Ectodermal cell (in vitro differentiated cells): ENCODE data around the gene FAM222B.
"Not testable (repeated sequence)": the region's sequence is repeated elsewhere in the genome, so short reads cannot be mapped to it uniquely, and the experiment has no call there.

Source experiments
- H3K27ac ChIP-seq: 2 replicates; pipeline ENCODE4 v1.7.0; 2013; ENCODE audit warnings: mild to moderate bottlenecking, low read depth, low read length; ENCODE audit not compliant: insufficient read depth, poor library complexity, severe bottlenecking
- H3K27me3 ChIP-seq: 2 replicates; pipeline ENCODE4 v1.7.0; 2013; ENCODE audit warnings: mild to moderate bottlenecking, low read length; ENCODE audit not compliant: insufficient read depth, control insufficient read depth, poor library complexity, severe bottlenecking
- H3K36me3 ChIP-seq: one replicate; pipeline ENCODE4 v1.7.0; 2013; ENCODE audit warnings: low read length; ENCODE audit not compliant: control insufficient read depth, insufficient read depth
- H3K4me1 ChIP-seq: one replicate; pipeline ENCODE4 v1.7.0; 2013; ENCODE audit warnings: low read length; ENCODE audit not compliant: control insufficient read depth, insufficient read depth
- H3K4me3 ChIP-seq: 2 replicates; pipeline ENCODE4 v1.7.0; 2013; ENCODE audit warnings: low read depth, low read length, control low read depth; ENCODE audit not compliant: insufficient read depth
- H3K9me3 ChIP-seq: 2 replicates; pipeline ENCODE4 v1.7.0; 2013; ENCODE audit warnings: mild to moderate bottlenecking, low read length, moderate library complexity; ENCODE audit not compliant: control insufficient read depth
- WGBS, 2 experiments: methylation state at CpG; one replicate each; pipeline ENCODE4 v1.1.7; 2013; ENCODE audit warnings: missing lambda C conversion rate in 2 of 2; 5-methylcytosine and 5-hydroxymethylcytosine counted together

Gene FAM222B

GRCh38 chr17:28812748-28813377 lies 29.7 kb downstream of the FAM222B start:
- Histone ChIP-seq H3K9me3 (no peaks in the 10 kb centered on the region), H3K4me3 (peak overlapping the region; percentile 80), H3K4me1 (peaks cover 16% of the 10 kb centered on the region), H3K27me3 (no peaks in the 10 kb centered on the region), H3K27ac (peak overlapping the region; percentile 98), H3K36me3 (no peaks in the 10 kb centered on the region)
- WGBS, 2 experiments, result 0 to 7% methylated on average over 4 to 8 of the region's 10 CpGs

GRCh38 chr17:28812091-28812747 lies 30.4 kb downstream of the FAM222B start:
- peaks cover 21% of the 10 kb centered on the region for H3K4me1 ChIP-seq
- peak overlapping the region; percentile 80 for H3K4me3 ChIP-seq
- H3K9me3 ChIP-seq, result no peaks in the 10 kb centered on the region
- H3K27me3 ChIP-seq, result no peaks in the 10 kb centered on the region
- 0% methylated on average over 47 of the region's 47 CpGs for WGBS, 2 experiments
- no peaks in the 10 kb centered on the region for H3K36me3 ChIP-seq
- H3K27ac ChIP-seq, result peak overlapping the region; percentile 98

GRCh38 chr17:28811651-28812090 lies 30.9 kb downstream of the FAM222B start:
- WGBS, 2 experiments, result 2 to 4% methylated on average over 5 to 6 of the region's 6 CpGs
- Histone ChIP-seq H3K27ac (peak overlapping the region; percentile 11), H3K4me3 (peak overlapping the region; percentile 80)

DNA sequence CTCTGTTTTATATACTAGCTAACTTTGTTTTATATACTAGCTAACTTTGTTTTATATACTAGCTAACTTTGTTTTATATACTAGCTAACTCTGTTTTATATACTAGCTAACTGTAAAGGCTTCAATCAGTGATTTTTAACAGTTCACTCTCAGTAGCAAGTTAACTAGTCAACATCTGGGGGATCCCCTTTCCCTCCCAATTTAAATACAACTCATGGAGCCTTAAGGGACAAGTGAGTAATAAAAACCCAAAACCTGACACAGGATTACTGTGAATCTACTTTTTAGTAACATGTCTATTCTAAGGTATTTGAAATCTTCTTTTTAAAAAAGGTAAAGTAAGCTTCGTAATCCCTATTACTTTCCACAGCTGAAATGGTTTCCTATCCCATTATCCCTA lies 32.2 kb downstream of the FAM222B start:
- H3K27ac ChIP-seq, result no peak overlapping the region
- peaks cover 21% of the 10 kb centered on the region for H3K4me1 ChIP-seq
- H3K9me3 ChIP-seq, result no peaks in the 10 kb centered on the region
- 91 to 100% methylated on average over 1 of the region's 1 CpG for WGBS, 2 experiments
- peaks cover 2% of the 10 kb centered on the region for H3K36me3 ChIP-seq
- no peak overlapping the region for H3K4me3 ChIP-seq
- no peaks in the 10 kb centered on the region for H3K27me3 ChIP-seq

More at GRCh38 chr17:28811651-28812090, 30.9 kb downstream of the FAM222B start:
- H3K4me1 ChIP-seq, result peaks cover 21% of the 10 kb centered on the region
- no peaks in the 10 kb centered on the region for H3K27me3 ChIP-seq
- no peaks in the 10 kb centered on the region for H3K9me3 ChIP-seq
- H3K36me3 ChIP-seq, result no peaks in the 10 kb centered on the region

- WGBS, 2 experiments, result 28 to 30% methylated on average over 2 of the region's 2 CpGs
- H3K4me1 ChIP-seq, result peaks cover 21% of the 10 kb centered on the region
- no peak overlapping the region for H3K4me3 ChIP-seq
- no peaks in the 10 kb centered on the region for H3K27me3 ChIP-seq
- H3K27ac ChIP-seq, result peak overlapping the region; percentile 81
- H3K36me3 ChIP-seq, result peaks cover 3% of the 10 kb centered on the region
- H3K9me3 ChIP-seq, result no peaks in the 10 kb centered on the region
These were observed 34.5 kb downstream of the FAM222B start for GRCh38 chr17:28807925-28808634.

GRCh38 chr17:28796062-28796461 lies 46.5 kb downstream of the FAM222B start:
- Histone ChIP-seq H3K4me3 (no peak overlapping the region), H3K27ac (no peak overlapping the region), H3K4me1 (no peaks in the 10 kb centered on the region), H3K27me3 (no peaks in the 10 kb centered on the region), H3K9me3 (no peaks in the 10 kb centered on the region), H3K36me3 (no peaks in the 10 kb centered on the region)
- WGBS, 2 experiments, result 96 to 100% methylated on average over 2 of the region's 2 CpGs

DNA sequence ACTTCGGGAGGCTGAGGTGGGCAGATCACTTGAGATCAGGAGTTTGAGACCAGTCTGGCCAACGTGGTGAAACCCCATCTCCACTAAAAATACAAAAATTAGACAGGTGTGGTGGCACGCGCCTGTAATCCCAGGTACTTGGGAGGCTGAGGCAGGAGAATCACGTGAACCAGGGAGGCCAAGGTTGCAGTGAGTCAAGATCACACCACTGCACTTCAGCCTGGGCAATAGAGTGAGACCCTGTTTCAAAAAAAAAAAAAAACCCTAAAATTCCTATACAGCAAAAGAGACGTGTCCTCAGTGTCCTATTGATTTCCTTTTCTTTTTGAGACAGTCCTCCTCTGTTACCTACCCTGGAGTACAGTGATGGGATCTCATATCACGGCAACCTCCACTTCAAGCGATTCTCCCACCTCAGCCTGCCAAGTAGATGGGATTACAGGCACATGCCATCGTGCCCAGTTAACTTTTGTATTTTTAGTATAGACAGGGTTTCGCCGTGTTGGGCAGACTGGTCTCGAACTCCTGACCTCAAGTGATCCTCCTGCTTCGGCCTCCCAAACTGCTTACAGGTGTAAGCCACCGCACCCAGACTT lies 47.6 kb downstream of the FAM222B start:
- H3K27ac ChIP-seq, H3K9me3 ChIP-seq, H3K36me3 ChIP-seq, H3K4me1 ChIP-seq, H3K27me3 ChIP-seq, H3K4me3 ChIP-seq: not testable (repeated sequence)
- WGBS, 2 experiments, result 92 to 93% methylated on average over 14 of the region's 14 CpGs

DNA sequence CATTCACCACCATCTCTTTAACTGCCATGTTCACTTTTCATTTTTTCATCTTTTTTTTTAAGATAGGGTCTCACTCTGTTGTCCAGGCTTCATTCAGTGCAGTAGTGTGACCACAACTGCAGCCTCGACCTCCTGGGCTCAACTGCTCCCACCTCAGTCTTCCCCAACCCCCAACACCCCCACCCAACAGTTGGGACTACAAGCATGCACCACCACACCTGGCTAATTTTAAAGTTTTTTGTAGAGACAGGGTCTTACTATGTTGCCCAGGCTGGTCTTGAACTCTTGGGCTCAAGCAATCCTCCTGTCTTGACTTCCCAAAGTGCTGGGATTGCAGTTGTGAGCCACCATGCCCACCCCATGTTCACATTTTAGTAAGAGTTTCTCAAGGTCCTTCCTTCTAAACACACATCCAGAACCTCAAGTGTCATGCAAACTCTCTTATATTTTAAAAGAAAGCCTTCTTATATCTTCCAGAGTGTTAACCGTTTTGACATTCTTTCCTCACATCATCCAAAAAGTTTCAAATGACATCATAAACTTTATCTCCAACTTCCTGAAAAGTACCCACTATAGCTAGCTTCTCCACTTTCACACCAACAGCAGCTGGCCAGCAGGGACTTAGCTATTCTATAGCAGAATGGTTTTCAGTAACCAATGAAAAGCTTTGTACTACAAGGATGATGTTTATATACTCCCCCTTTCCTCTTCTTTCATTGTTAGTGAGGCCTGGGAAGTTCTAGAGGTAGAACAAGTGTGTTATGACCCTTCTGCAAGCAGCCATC lies 49.5 kb downstream of the FAM222B start:
- no peaks in the 10 kb centered on the region for H3K36me3 ChIP-seq
- 91 to 94% methylated on average over 2 of the region's 2 CpGs for WGBS, 2 experiments
- no peaks in the 10 kb centered on the region for H3K4me1 ChIP-seq
- H3K27me3 ChIP-seq, result no peaks in the 10 kb centered on the region
- no peak overlapping the region for H3K27ac ChIP-seq
- H3K9me3 ChIP-seq, result no peaks in the 10 kb centered on the region
- no peak overlapping the region for H3K4me3 ChIP-seq

DNA sequence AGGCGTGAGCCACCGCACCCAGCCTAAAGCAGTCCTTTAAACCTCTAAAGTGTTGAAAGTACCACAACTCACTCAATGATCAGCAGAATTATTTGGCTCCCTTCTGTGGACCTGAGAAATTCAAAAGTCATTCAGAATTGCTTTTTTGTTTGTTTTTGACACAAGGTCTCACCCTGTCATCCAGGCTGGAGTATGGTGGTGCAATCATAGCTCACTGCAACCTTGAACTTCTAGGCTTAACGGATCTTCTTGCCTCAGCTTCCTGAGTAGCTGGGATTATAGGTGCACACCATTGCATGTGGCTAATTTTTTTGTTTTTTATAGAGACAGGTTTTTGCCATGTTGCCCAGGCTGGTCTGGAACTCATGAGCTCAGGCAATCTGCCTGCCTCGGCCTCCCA lies 54.5 kb downstream of the FAM222B start:
- H3K27ac ChIP-seq, result no peak overlapping the region
- H3K4me1 ChIP-seq, result no peaks in the 10 kb centered on the region
- 94 to 96% methylated on average over 4 of the region's 4 CpGs for WGBS, 2 experiments
- no peaks in the 10 kb centered on the region for H3K9me3 ChIP-seq
- no peaks in the 10 kb centered on the region for H3K27me3 ChIP-seq
- no peaks in the 10 kb centered on the region for H3K36me3 ChIP-seq
- H3K4me3 ChIP-seq, result no peak overlapping the region
